ENCODE data around the gene PCDHB10. TPM values are rescaled to one million over a fixed set of nuclear protein-coding genes. Genes with fewer than 3 reads are reported as not detected.
"Not testable (repeated sequence)": the region's sequence is repeated elsewhere in the genome, so short reads cannot be mapped to it uniquely, and the experiment has no call there.

PCDHB10 gene
- polyA plus RNA-seq, 1 donor (not counting 4 experiments of a cell fraction or from before 2014, with no cell fraction given) = 0.07 TPM

- no peak overlapping the region for H2AFZ ChIP-seq (ENCODE audit: control insufficient read depth, low read length)
- no peaks in the 10 kb centered on the region for H3K79me2 ChIP-seq (ENCODE audit: control insufficient read depth, insufficient read depth, low read length)
- dilution Hi-C loops (cut with MboI; ENCODE audit: extremely low pct_ligation_motif_present, low sequenced_read_pairs) = no loop called here
- H3K9me3 ChIP-seq (ENCODE audit: control insufficient read depth, low read depth, low read length) = peaks cover 4% of the 10 kb centered on the region
- H3K27me3 ChIP-seq (ENCODE audit: control insufficient read depth, extremely low read depth, insufficient read depth, low read length) = no peaks in the 10 kb centered on the region
- H3K4me3 ChIP-seq (ENCODE audit: control insufficient read depth in 2 of 3, extremely low read depth in 1 of 3, insufficient read depth in 2 of 3, low read depth in 1 of 3, low read length in 3 of 3) = no peak overlapping the region
- no peak overlapping the region for H3K4me2 ChIP-seq (ENCODE audit: control insufficient read depth, extremely low read depth, insufficient read depth, low read depth, low read length)
- no peak for DNase-seq (ENCODE audit: low read depth, low spot score)
- no peak overlapping the region for H3K9ac ChIP-seq (ENCODE audit: control insufficient read depth, extremely low read depth, insufficient read depth, low read length)
- no peaks in the 10 kb centered on the region for H3K4me1 ChIP-seq (ENCODE audit: control insufficient read depth, extremely low read depth, insufficient read depth, low read length)
- TF ChIP-seq EZH2 (IDR thresholded peaks at IDR 0.05; ENCODE audit: low read length) = no peak
- TF ChIP-seq CTCF (optimal IDR thresholded peaks at IDR 0.05 in 1 of 3, IDR thresholded peaks at IDR 0.05 in 1 of 3, conservative IDR thresholded peaks at IDR 0.05 in 1 of 3; ENCODE audit: extremely low read depth in 1 of 3, insufficient read depth in 2 of 3, low read length in 3 of 3) = no peak
- FAIRE-seq = no peak
- no peaks in the 10 kb centered on the region for H3K36me3 ChIP-seq (ENCODE audit: control insufficient read depth in 2 of 2, extremely low read depth in 1 of 2, insufficient read depth in 2 of 2, low read length in 2 of 2)
- no peaks in the 10 kb centered on the region for H3K9me1 ChIP-seq (ENCODE audit: control insufficient read depth, extremely low read depth, insufficient read depth, low read length)
- no peak overlapping the region for H3K27ac ChIP-seq (ENCODE audit: control insufficient read depth, insufficient read depth, low read length)
- H4K20me1 ChIP-seq (ENCODE audit: control insufficient read depth, extremely low read depth, insufficient read depth, low read length) = no peaks in the 10 kb centered on the region
These were observed 16.2 kb upstream of the PCDHB10 start for GRCh38 chr5:141175933-141176332.

- H2AFZ ChIP-seq (ENCODE audit: control insufficient read depth, low read length); H3K79me2 ChIP-seq (ENCODE audit: control insufficient read depth, insufficient read depth, low read length); H3K9me3 ChIP-seq (ENCODE audit: control insufficient read depth, low read depth, low read length); H4K20me1 ChIP-seq (ENCODE audit: control insufficient read depth, extremely low read depth, insufficient read depth, low read length); H3K4me2 ChIP-seq (ENCODE audit: control insufficient read depth, extremely low read depth, insufficient read depth, low read depth, low read length); H3K36me3 ChIP-seq (ENCODE audit: control insufficient read depth in 2 of 2, extremely low read depth in 1 of 2, insufficient read depth in 2 of 2, low read length in 2 of 2); H3K27me3 ChIP-seq (ENCODE audit: control insufficient read depth, extremely low read depth, insufficient read depth, low read length); H3K9me1 ChIP-seq (ENCODE audit: control insufficient read depth, extremely low read depth, insufficient read depth, low read length); H3K4me1 ChIP-seq (ENCODE audit: control insufficient read depth, extremely low read depth, insufficient read depth, low read length); H3K4me3 ChIP-seq (ENCODE audit: control insufficient read depth in 2 of 3, extremely low read depth in 1 of 3, insufficient read depth in 2 of 3, low read depth in 1 of 3, low read length in 3 of 3); H3K27ac ChIP-seq (ENCODE audit: control insufficient read depth, insufficient read depth, low read length); DNase-seq (ENCODE audit: low read depth, low spot score); H3K9ac ChIP-seq (ENCODE audit: control insufficient read depth, extremely low read depth, insufficient read depth, low read length); dilution Hi-C loops (cut with MboI; ENCODE audit: extremely low pct_ligation_motif_present, low sequenced_read_pairs); FAIRE-seq: not testable (repeated sequence)
These were observed 14.5 kb upstream of the PCDHB10 start, which contains the start of gene PCDHB8 for GRCh38 chr5:141177577-141178191. PCDHB8 (plus strand) TSS chr5:141177790; CDS start chr5:141178035, 245 bp downstream.

GRCh38 chr5:141179371-141179770 lies 12.8 kb upstream of the PCDHB10 start:
- H3K9me3 ChIP-seq (ENCODE audit: control insufficient read depth, low read depth, low read length); H3K9ac ChIP-seq (ENCODE audit: control insufficient read depth, extremely low read depth, insufficient read depth, low read length); FAIRE-seq; H3K4me3 ChIP-seq (ENCODE audit: control insufficient read depth in 2 of 3, extremely low read depth in 1 of 3, insufficient read depth in 2 of 3, low read depth in 1 of 3, low read length in 3 of 3); DNase-seq (ENCODE audit: low read depth, low spot score); H3K27ac ChIP-seq (ENCODE audit: control insufficient read depth, insufficient read depth, low read length); H3K36me3 ChIP-seq (ENCODE audit: control insufficient read depth in 2 of 2, extremely low read depth in 1 of 2, insufficient read depth in 2 of 2, low read length in 2 of 2); H3K4me1 ChIP-seq (ENCODE audit: control insufficient read depth, extremely low read depth, insufficient read depth, low read length); dilution Hi-C loops (cut with MboI; ENCODE audit: extremely low pct_ligation_motif_present, low sequenced_read_pairs); H3K79me2 ChIP-seq (ENCODE audit: control insufficient read depth, insufficient read depth, low read length); H4K20me1 ChIP-seq (ENCODE audit: control insufficient read depth, extremely low read depth, insufficient read depth, low read length); H2AFZ ChIP-seq (ENCODE audit: control insufficient read depth, low read length); H3K9me1 ChIP-seq (ENCODE audit: control insufficient read depth, extremely low read depth, insufficient read depth, low read length); H3K27me3 ChIP-seq (ENCODE audit: control insufficient read depth, extremely low read depth, insufficient read depth, low read length); H3K4me2 ChIP-seq (ENCODE audit: control insufficient read depth, extremely low read depth, insufficient read depth, low read depth, low read length): not testable (repeated sequence)

GRCh38 chr5:141179876-141180275 lies 12.3 kb upstream of the PCDHB10 start:
- H4K20me1 ChIP-seq (ENCODE audit: control insufficient read depth, extremely low read depth, insufficient read depth, low read length); FAIRE-seq; H3K9ac ChIP-seq (ENCODE audit: control insufficient read depth, extremely low read depth, insufficient read depth, low read length); H3K27ac ChIP-seq (ENCODE audit: control insufficient read depth, insufficient read depth, low read length); H3K79me2 ChIP-seq (ENCODE audit: control insufficient read depth, insufficient read depth, low read length); H3K9me3 ChIP-seq (ENCODE audit: control insufficient read depth, low read depth, low read length); H3K4me2 ChIP-seq (ENCODE audit: control insufficient read depth, extremely low read depth, insufficient read depth, low read depth, low read length); dilution Hi-C loops (cut with MboI; ENCODE audit: extremely low pct_ligation_motif_present, low sequenced_read_pairs); H3K4me1 ChIP-seq (ENCODE audit: control insufficient read depth, extremely low read depth, insufficient read depth, low read length); H3K9me1 ChIP-seq (ENCODE audit: control insufficient read depth, extremely low read depth, insufficient read depth, low read length); H3K36me3 ChIP-seq (ENCODE audit: control insufficient read depth in 2 of 2, extremely low read depth in 1 of 2, insufficient read depth in 2 of 2, low read length in 2 of 2); H3K4me3 ChIP-seq (ENCODE audit: control insufficient read depth in 2 of 3, extremely low read depth in 1 of 3, insufficient read depth in 2 of 3, low read depth in 1 of 3, low read length in 3 of 3); DNase-seq (ENCODE audit: low read depth, low spot score); H3K27me3 ChIP-seq (ENCODE audit: control insufficient read depth, extremely low read depth, insufficient read depth, low read length); H2AFZ ChIP-seq (ENCODE audit: control insufficient read depth, low read length): not testable (repeated sequence)
